Kidney (tissue), 14 donors: ENCODE measurements around the gene SLFN14. TPM values are rescaled to one million over a fixed set of nuclear protein-coding genes. Genes with fewer than 3 reads are reported as not detected.

Source experiments
- DNase-seq, 5 donors: peaks; one replicate each; pipeline ENCODE4 v3.0.0-alpha.2; 2013 to 2020
- FAIRE-seq: peaks from 2 replicates; lab custom pipeline; 2012; peaks lifted over from hg19 to GRCh38; lab: Jason Lieb, UNC
- H3K27ac ChIP-seq, 2 donors: one replicate each; pipeline ENCODE4 v1.7.0; 2013; ENCODE audit warnings: low read depth in 2 of 2, low read length in 2 of 2, inconsistent platforms in 1 of 2
- H3K27me3 ChIP-seq: one replicate; pipeline ENCODE4 v1.7.1; 2013; ENCODE audit warnings: low read length, inconsistent platforms; ENCODE audit not compliant: control insufficient read depth, insufficient read depth
- H3K36me3 ChIP-seq, 3 donors: one replicate each; pipeline versions ENCODE4 v1.7.0 to v1.7.1; 2013; ENCODE audit warnings: low read length in 3 of 3, control low read depth in 1 of 3, inconsistent platforms in 1 of 3; ENCODE audit not compliant: insufficient read depth in 3 of 3, control insufficient read depth in 2 of 3
- H3K4me1 ChIP-seq, 3 donors: one replicate each; pipeline versions ENCODE4 v1.7.0 to v1.7.1; 2013; ENCODE audit warnings: low read length in 3 of 3, inconsistent platforms in 1 of 3, low read depth in 1 of 3; ENCODE audit not compliant: control insufficient read depth in 2 of 3, insufficient read depth in 2 of 3
- H3K4me3 ChIP-seq, 3 donors: one replicate each; pipeline versions ENCODE4 v1.7.0 to v1.8.1; 2013; ENCODE audit warnings: low read length in 3 of 3, control low read depth in 1 of 3, inconsistent platforms in 1 of 3
- H3K9ac ChIP-seq, 3 donors: one replicate each; pipeline versions ENCODE4 v1.7.0 to v1.7.1; 2013; ENCODE audit warnings: low read length in 3 of 3, control low read depth in 1 of 3, inconsistent platforms in 1 of 3
- H3K9me3 ChIP-seq, 3 donors: one replicate each; pipeline versions ENCODE4 v1.7.0 to v1.7.1; 2013; ENCODE audit warnings: low read length in 3 of 3, control low read depth in 1 of 3, inconsistent platforms in 1 of 3; ENCODE audit not compliant: control insufficient read depth in 2 of 3, insufficient read depth in 1 of 3
- intact Hi-C: fragments of 100-400 bp; cut with DNase I; formaldehyde crosslinking; loops from one replicate; pipeline ENCODE4 v1.11.1; 2022
- polyA plus RNA-seq: library from polyadenylated mRNA; stranded (reverse); fragments of 350-450 nt; fragmentation: Illumina TruSeq; extraction: RNeasy Lipid Tissue Mini Kit (QIAGEN cat#74804); gene quantifications from one replicate; pipeline ENCODE4 v1.2.3, GENCODE V29; 2014; ENCODE audit warnings: low read depth, low replicate concordance; ENCODE audit not compliant: insufficient read depth
- total RNA-seq: library from RNA; stranded (reverse); fragmentation: NEBNext Ultra II Directional; extraction: Animal tissue kit (Norgen Biotek cat#: 25700); gene quantifications from one replicate; pipeline ENCODE4 v1.2.1, GENCODE V29; 2021
- TF ChIP-seq, protein P1 (sequence below): IDR thresholded peaks from 3 replicates; pipeline ENCODE4 v1.5.1; 2012; ENCODE audit warnings: mild to moderate bottlenecking, moderate library complexity, borderline replicate concordance; ENCODE audit not compliant: insufficient read depth; ENCODE audit errors: extremely low read depth
- donor health status: control.
- donor health status: control.
- donor health status: control.
- donor health status: control.
- donor health status: control.
- donor health status: DM: yes; HTN: yes; CAD: no.
- donor health status: Normal renal cell carcinoma (clear cell type).

SLFN14 gene
- total and polyA plus RNA-seq, 2 donors from 2014 or later, result 0.09 TPM; not detected in 1

DNA sequence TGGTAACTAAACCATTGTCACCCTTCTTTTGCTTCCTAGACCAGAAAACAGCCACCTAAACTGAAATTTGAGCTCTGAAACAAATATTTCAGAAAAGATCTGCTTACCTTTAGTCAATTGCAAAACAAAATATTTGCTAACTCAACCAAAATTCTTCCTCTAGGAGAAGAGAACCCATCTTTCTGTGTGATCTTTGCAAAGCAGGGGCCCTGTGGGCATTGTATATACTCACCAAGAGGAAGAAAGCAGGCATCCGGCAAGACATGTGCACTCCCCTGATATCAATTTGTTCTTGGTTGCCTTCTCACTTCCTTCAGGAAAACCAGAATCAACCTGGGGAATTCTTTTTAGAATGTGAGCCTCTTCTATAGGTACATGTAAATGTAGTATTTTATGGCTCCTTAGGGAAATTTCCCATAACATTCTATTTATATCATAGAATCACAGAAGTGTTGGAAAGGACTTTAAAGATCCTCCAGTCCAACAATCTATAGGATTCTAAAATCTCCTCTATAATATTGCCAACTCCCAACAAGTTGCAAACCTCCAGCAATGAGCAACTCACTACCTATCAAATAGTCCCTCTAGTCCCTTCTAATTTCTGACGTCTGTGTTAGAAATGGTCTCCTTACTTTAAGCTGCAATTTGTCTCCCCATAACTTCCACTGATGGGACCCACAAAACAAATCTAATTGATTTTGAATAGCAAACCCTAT lies 966 bp downstream of the SLFN14 start:
- Histone ChIP-seq H3K27me3 (no peaks in the 10 kb centered on the region), H3K27ac (no peak overlapping the region), H3K9ac (no peak overlapping the region), H3K4me3 (no peak overlapping the region), H3K9me3 (no peaks in the 10 kb centered on the region), H3K36me3 (no peaks in the 10 kb centered on the region), H3K4me1 (no peaks in the 10 kb centered on the region)
- intact Hi-C loops, result no loop called here
- DNase-seq (no peak), FAIRE-seq (no peak)
- TF ChIP-seq, protein P1, sequence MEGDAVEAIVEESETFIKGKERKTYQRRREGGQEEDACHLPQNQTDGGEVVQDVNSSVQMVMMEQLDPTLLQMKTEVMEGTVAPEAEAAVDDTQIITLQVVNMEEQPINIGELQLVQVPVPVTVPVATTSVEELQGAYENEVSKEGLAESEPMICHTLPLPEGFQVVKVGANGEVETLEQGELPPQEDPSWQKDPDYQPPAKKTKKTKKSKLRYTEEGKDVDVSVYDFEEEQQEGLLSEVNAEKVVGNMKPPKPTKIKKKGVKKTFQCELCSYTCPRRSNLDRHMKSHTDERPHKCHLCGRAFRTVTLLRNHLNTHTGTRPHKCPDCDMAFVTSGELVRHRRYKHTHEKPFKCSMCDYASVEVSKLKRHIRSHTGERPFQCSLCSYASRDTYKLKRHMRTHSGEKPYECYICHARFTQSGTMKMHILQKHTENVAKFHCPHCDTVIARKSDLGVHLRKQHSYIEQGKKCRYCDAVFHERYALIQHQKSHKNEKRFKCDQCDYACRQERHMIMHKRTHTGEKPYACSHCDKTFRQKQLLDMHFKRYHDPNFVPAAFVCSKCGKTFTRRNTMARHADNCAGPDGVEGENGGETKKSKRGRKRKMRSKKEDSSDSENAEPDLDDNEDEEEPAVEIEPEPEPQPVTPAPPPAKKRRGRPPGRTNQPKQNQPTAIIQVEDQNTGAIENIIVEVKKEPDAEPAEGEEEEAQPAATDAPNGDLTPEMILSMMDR, result no peak

- no peaks in the 10 kb centered on the region for H3K27me3 ChIP-seq
- H3K4me1 ChIP-seq, result no peaks in the 10 kb centered on the region
- no peak for FAIRE-seq
- no peak for DNase-seq
- no peak overlapping the region for H3K9ac ChIP-seq
- no peaks in the 10 kb centered on the region for H3K9me3 ChIP-seq
- H3K4me3 ChIP-seq, result no peak overlapping the region
- H3K27ac ChIP-seq, result no peak overlapping the region
- H3K36me3 ChIP-seq, result no peaks in the 10 kb centered on the region
- intact Hi-C loops, result no loop called here
- TF ChIP-seq, protein P1, result no peak
Measured at GRCh38 chr17:35557353-35557752, 3.3 kb downstream of the SLFN14 start.

GRCh38 chr17:35555691-35556090 lies 4.9 kb downstream of the SLFN14 start:
- no peaks in the 10 kb centered on the region for H3K27me3 ChIP-seq
- TF ChIP-seq, protein P1, result no peak
- DNase-seq (no peak), FAIRE-seq (no peak)
- no peaks in the 10 kb centered on the region for H3K36me3 ChIP-seq
- no peak overlapping the region for H3K27ac ChIP-seq
- H3K9me3 ChIP-seq, result no peaks in the 10 kb centered on the region
- no peaks in the 10 kb centered on the region for H3K4me1 ChIP-seq
- no peak overlapping the region for H3K4me3 ChIP-seq
- H3K9ac ChIP-seq, result no peak overlapping the region
- intact Hi-C loops, result no loop called here
